SK-N-SH (cell line): ENCODE data around the gene ATP2B2. TPM values are rescaled to one million over a fixed set of nuclear protein-coding genes. Genes with fewer than 3 reads are reported as not detected.
A peak's percentile ranks its signal among the peaks of the same experiment; 100 is the strongest.
"Not testable (repeated sequence)": the region's sequence is repeated elsewhere in the genome, so short reads cannot be mapped to it uniquely, and the experiment has no call there.

ENCODE experiments used
- CTCF ChIA-PET: fragments of 300-600, 350-600 bp; formaldehyde crosslinking; extraction: SDS; loops from one replicate; lab custom pipeline; 2021; lab: Yijun Ruan, JAX
- POLR2A ChIA-PET: fragments of 350-600 bp; sonication (Branson Sonifier 250); formaldehyde crosslinking; extraction: SDS; loops from one replicate; lab custom pipeline; 2020; ENCODE audit warnings: antibody characterized with exemption, inconsistent platforms; lab: Yijun Ruan, JAX
- DNase-seq: peaks from one replicate; pipeline ENCODE4 v3.0.0; 2012
- H2AFZ ChIP-seq: fragments of 200-600 bp; sonication (generic); 2 replicates; pipeline ENCODE4 v1.8.1; 2016; ENCODE audit warnings: antibody characterized with exemption, mild to moderate bottlenecking, low read depth
- H3F3A ChIP-seq: fragments of 200-600 bp; sonication (generic); replicated peaks from 2 replicates; pipeline ENCODE3; 2016; ENCODE audit warnings: antibody characterized with exemption, mild to moderate bottlenecking; ENCODE audit not compliant: insufficient read depth
- H3K27ac ChIP-seq, 2 experiments: fragments of 200-500 bp in 1 of 2; fragments of 200-600 bp in 1 of 2; sonication (Bioruptor generic) in 1 of 2; sonication (generic), shearing (Covaris generic) in 1 of 2; 2 replicates each; pipeline versions ENCODE4 v1.5.1 to v1.6.1; 2014 to 2016; ENCODE audit warnings: low read depth in 2 of 2, inconsistent platforms in 1 of 2, low read length in 1 of 2, mild to moderate bottlenecking in 1 of 2, mixed read lengths in 1 of 2
- H3K27me3 ChIP-seq: fragments of 200-600 bp; sonication (generic), shearing (Covaris generic); 2 replicates; pipeline ENCODE4 v1.6.1; 2016; ENCODE audit warnings: mixed run types; ENCODE audit not compliant: insufficient read depth
- H3K36me3 ChIP-seq, 2 experiments: fragments of 200-500 bp in 1 of 2; fragments of 200-600 bp in 1 of 2; sonication (Bioruptor generic) in 1 of 2; sonication (generic) in 1 of 2; replicated peaks in 1 of 2; 2 replicates each; pipeline versions ENCODE3 to v1.5.1; 2014 to 2016; ENCODE audit warnings: low read length in 1 of 2, mild to moderate bottlenecking in 1 of 2; ENCODE audit not compliant: insufficient read depth in 2 of 2, control insufficient read depth in 1 of 2
- H3K4me1 ChIP-seq, 2 experiments: fragments of 200-500 bp in 1 of 2; fragments of 200-600 bp in 1 of 2; sonication (Bioruptor generic) in 1 of 2; sonication (generic), shearing (Covaris generic) in 1 of 2; 2 replicates each; pipeline versions ENCODE4 v1.5.1 to v1.6.1; 2014 to 2016; ENCODE audit warnings: low read depth in 1 of 2, low read length in 1 of 2, mixed run types in 1 of 2; ENCODE audit not compliant: insufficient read depth in 2 of 2, control insufficient read depth in 1 of 2
- H3K4me2 ChIP-seq: fragments of 200-600 bp; sonication (generic), shearing (Covaris generic); 2 replicates; pipeline ENCODE4 v1.6.1; 2017; ENCODE audit warnings: mixed run types
- H3K4me3 ChIP-seq, 2 experiments: fragments of 200-500 bp in 1 of 2; fragments of 200-600 bp in 1 of 2; sonication (Bioruptor generic) in 1 of 2; sonication (generic), shearing (Covaris generic) in 1 of 2; 2 replicates each; pipeline versions ENCODE4 v1.5.1 to v1.8.1; 2014 to 2016; ENCODE audit warnings: low read depth in 2 of 2, inconsistent platforms in 1 of 2, low read length in 1 of 2, mild to moderate bottlenecking in 1 of 2, mixed read lengths in 1 of 2, moderate library complexity in 1 of 2
- H3K79me2 ChIP-seq: fragments of 200-600 bp; sonication (generic); 2 replicates; pipeline ENCODE4 v1.8.1; 2017; ENCODE audit warnings: mild to moderate bottlenecking; ENCODE audit not compliant: insufficient read depth
- H3K9ac ChIP-seq: fragments of 200-600 bp; sonication (generic); 2 replicates; pipeline ENCODE4 v1.6.1; 2017; ENCODE audit warnings: mixed run types
- H3K9me2 ChIP-seq: fragments of 200-600 bp; sonication (generic); 2 replicates; pipeline ENCODE4 v1.6.1; 2017; ENCODE audit warnings: mixed run types
- H3K9me3 ChIP-seq: fragments of 200-600 bp; sonication (generic); 2 replicates; pipeline ENCODE4 v1.6.1; 2017; ENCODE audit warnings: mixed run types, mild to moderate bottlenecking, moderate library complexity
- H4K20me1 ChIP-seq: fragments of 200-600 bp; sonication (generic); 2 replicates; pipeline ENCODE4 v1.6.1; 2017; ENCODE audit warnings: mild to moderate bottlenecking, mixed run types; ENCODE audit not compliant: insufficient read depth
- EZH2phosphoT487 ChIP-seq: fragments of 200-600 bp; sonication (generic); IDR thresholded peaks from 2 replicates; pipeline ENCODE4 v1.6.1; 2017; ENCODE audit warnings: low read depth, mixed run types, mild to moderate bottlenecking, antibody characterized with exemption, moderate library complexity, borderline replicate concordance
- JUND ChIP-seq: IDR thresholded peaks from 2 replicates; pipeline ENCODE4 v1.4.0; 2012
- MEF2A ChIP-seq: IDR thresholded peaks from 2 replicates; pipeline ENCODE4 v1.4.0; 2012; ENCODE audit warnings: low read depth, borderline replicate concordance
- NRF1 ChIP-seq: IDR thresholded peaks from 2 replicates; pipeline ENCODE4 v1.6.1; 2012; ENCODE audit warnings: low read depth, mild to moderate bottlenecking, low read length
- RFX5 ChIP-seq: IDR thresholded peaks from 2 replicates; pipeline ENCODE4 v1.6.1; 2012; ENCODE audit warnings: mild to moderate bottlenecking, improper control_type of control experiment, low read length
- RXRA ChIP-seq: IDR thresholded peaks from 2 replicates; pipeline ENCODE4 v1.4.0; 2012; ENCODE audit warnings: low read depth, mild to moderate bottlenecking, borderline replicate concordance
- TAF1 ChIP-seq: IDR thresholded peaks from 2 replicates; pipeline ENCODE4 v1.6.1; 2012; ENCODE audit warnings: low read depth, mild to moderate bottlenecking, low read length, moderate library complexity, borderline replicate concordance
- WGBS: methylation state at CpG from one replicate; pipeline ENCODE4 v1.1.6; 2017; ENCODE audit warnings: low lambda C conversion rate; 5-methylcytosine and 5-hydroxymethylcytosine counted together
- polyA plus RNA-seq, 3 experiments: library from polyadenylated mRNA; depleted of rRNA; stranded (reverse); fragments of >200 nt; gene quantifications; 2 replicates each; pipeline ENCODE4 v1.2.3, GENCODE V29; 2012
- TF ChIP-seq, protein P1 (sequence below): IDR thresholded peaks from 2 replicates; pipeline ENCODE4 v1.6.1; 2012; ENCODE audit warnings: mild to moderate bottlenecking, low read depth, low read length, moderate library complexity

ATP2B2 gene
- polyA plus RNA-seq, 1 of the 3 experiments (the other 2 are of a cell fraction), result 0.15 TPM

DNA sequence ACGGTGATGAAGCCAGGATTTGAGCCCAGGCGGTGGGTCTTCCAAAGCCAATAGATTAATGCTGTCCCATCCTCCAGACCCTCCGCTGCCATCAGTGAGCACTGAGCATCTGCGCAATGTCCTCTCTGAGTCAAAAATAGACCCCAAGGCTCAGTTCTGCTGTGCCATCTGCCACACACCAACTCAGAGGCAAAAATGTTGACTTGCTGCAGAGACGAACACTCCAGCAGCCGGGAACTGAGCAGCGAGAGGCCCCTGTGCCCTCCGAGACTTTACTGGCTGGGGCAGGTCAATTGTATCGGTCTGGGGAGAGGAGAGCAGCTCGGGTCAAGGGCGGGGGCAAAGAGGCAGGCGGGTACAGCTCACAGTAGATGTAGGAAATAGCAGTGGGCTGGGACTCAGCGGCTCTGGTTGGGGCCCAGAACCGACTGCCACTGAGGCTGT, 41.5 kb upstream of the ATP2B2 start (continued):
- TF ChIP-seq RFX5 (no peak), TAF1 (no peak), NRF1 (no peak), RXRA (no peak), JUND (no peak), EZH2phosphoT487 (no peak), MEF2A (no peak)

DNA sequence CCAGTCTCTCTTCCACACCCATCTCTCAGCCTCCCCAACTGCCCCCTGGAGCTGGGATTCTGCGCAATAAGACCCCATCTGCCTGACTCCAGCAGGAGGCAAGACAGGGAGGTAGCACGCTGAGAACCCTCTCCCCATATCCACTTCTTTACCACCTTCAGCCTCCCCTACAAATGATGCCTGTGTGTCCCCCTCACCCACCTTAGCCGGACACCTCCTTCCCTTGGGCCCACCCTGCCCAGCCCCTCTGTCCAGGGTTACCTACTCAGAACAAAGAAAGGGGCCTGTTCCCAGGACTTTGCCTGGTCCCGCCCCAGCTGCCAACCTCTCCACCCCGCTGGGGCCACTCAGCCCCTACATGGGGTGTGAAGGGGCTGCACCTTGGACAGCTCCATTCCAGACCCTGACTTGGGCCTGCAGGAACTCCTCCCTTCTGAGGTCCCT, 40.8 kb upstream of the ATP2B2 start:
- no peak for TF ChIP-seq MEF2A
- TF ChIP-seq, protein P1, sequence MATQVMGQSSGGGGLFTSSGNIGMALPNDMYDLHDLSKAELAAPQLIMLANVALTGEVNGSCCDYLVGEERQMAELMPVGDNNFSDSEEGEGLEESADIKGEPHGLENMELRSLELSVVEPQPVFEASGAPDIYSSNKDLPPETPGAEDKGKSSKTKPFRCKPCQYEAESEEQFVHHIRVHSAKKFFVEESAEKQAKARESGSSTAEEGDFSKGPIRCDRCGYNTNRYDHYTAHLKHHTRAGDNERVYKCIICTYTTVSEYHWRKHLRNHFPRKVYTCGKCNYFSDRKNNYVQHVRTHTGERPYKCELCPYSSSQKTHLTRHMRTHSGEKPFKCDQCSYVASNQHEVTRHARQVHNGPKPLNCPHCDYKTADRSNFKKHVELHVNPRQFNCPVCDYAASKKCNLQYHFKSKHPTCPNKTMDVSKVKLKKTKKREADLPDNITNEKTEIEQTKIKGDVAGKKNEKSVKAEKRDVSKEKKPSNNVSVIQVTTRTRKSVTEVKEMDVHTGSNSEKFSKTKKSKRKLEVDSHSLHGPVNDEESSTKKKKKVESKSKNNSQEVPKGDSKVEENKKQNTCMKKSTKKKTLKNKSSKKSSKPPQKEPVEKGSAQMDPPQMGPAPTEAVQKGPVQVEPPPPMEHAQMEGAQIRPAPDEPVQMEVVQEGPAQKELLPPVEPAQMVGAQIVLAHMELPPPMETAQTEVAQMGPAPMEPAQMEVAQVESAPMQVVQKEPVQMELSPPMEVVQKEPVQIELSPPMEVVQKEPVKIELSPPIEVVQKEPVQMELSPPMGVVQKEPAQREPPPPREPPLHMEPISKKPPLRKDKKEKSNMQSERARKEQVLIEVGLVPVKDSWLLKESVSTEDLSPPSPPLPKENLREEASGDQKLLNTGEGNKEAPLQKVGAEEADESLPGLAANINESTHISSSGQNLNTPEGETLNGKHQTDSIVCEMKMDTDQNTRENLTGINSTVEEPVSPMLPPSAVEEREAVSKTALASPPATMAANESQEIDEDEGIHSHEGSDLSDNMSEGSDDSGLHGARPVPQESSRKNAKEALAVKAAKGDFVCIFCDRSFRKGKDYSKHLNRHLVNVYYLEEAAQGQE, result peak; percentile 42; the same call in 1 of the 2 replicates
- TF ChIP-seq, all 33 proteins: peak for 1
- Histone ChIP-seq H3K27me3 (no peaks in the 10 kb centered on the region), H3F3A (no peaks in the 10 kb centered on the region), H2AFZ (no peak overlapping the region), H3K36me3 (no peaks in the 10 kb centered on the region), H4K20me1 (no peaks in the 10 kb centered on the region), H3K79me2 (no peaks in the 10 kb centered on the region), H3K4me1 (peaks cover 0 to 5% of the 10 kb centered on the region in 2 experiments; a peak in 1 of 4 replicates), H3K9me2 (no peaks in the 10 kb centered on the region), H3K9ac (no peak overlapping the region), H3K27ac (no peak overlapping the region), H3K9me3 (peaks cover 9% of the 10 kb centered on the region; the same call in 1 of the 2 replicates), H3K4me3 (no peak overlapping the region), H3K4me2 (no peak overlapping the region)
- DNase-seq, result no peak
- ChIA-PET POLR2A (no interaction called here), CTCF (interaction anchor here (1.4 kb wide), 1 partner anchor 13 kb away, joined by 4 read pairs; no protein-coding TSS in a partner anchor)
- WGBS, result 57% methylated on average over 4 of the region's 5 CpGs

DNA sequence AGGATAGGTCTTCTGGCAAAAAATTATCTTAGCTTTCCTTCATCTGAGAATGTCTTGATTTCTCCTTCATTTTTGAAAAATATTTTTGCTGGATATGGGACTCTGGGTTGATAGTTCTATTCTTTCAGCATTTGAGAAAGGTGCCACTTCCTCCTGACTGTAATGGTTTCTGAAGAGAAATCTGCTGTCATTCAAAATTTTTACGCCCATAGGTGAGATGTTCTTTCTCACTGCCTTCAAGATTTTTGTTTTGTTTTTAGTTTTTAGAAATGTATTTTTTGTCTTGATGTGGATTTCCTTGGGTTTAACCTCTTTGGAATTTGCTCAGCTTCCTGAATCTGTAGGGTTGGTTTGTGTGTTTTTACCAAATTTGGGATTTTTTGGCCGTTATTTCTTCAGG, 37.1 kb upstream of the ATP2B2 start:
- Histone ChIP-seq H3K9me3 (peaks cover 9% of the 10 kb centered on the region; the same call in 1 of the 2 replicates), H3K36me3 (no peaks in the 10 kb centered on the region), H3K27ac (no peak overlapping the region), H3K4me3 (no peak overlapping the region), H3F3A (no peaks in the 10 kb centered on the region)
- ChIA-PET POLR2A (no interaction called here), CTCF (no interaction called here)
- 5% methylated on average over 2 of the region's 2 CpGs for WGBS
- DNase-seq, result no peak
- TF ChIP-seq, protein P1, result no peak
- no peak for TF ChIP-seq RXRA
- TF ChIP-seq, all 33 proteins: peak for 0
- Histone ChIP-seq H3K4me2 (no peak overlapping the region), H3K9me2 (no peaks in the 10 kb centered on the region), H3K79me2 (no peaks in the 10 kb centered on the region), H3K27me3 (no peaks in the 10 kb centered on the region), H3K4me1 (no peaks in the 10 kb centered on the region), H2AFZ (no peak overlapping the region), H3K9ac (no peak overlapping the region), H4K20me1 (no peaks in the 10 kb centered on the region)

DNA sequence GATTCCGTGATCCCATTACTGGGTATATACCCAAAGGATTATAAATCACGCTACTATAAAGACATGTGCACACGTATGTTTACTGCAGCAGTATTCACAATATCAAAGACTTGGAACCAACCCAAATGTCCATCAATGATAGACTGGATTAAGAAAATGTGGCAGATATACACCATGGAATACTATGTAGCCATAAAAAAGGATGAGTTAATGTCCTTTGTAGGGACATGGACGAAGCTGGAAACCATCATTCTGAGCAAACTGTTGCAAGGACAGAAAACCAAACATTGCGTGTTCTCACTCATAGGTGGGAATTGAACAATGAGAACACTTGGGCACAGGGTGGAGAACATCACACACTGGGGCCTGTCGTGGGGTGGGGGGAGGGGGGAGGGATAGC, 35.0 kb upstream of the ATP2B2 start:
- POLR2A ChIA-PET, result not testable (repeated sequence)

More for the DNA sequence above, 35.0 kb upstream of the ATP2B2 start:
- H3K36me3 ChIP-seq, H3F3A ChIP-seq, H3K27me3 ChIP-seq, H3K27ac ChIP-seq, H4K20me1 ChIP-seq, H3K9me2 ChIP-seq, H3K9ac ChIP-seq, CTCF ChIA-PET, H3K4me3 ChIP-seq, DNase-seq, H3K9me3 ChIP-seq, H3K79me2 ChIP-seq, H2AFZ ChIP-seq, H3K4me2 ChIP-seq, H3K4me1 ChIP-seq: not testable (repeated sequence)
- WGBS, result 28% methylated on average over 6 of the region's 6 CpGs
